ENCODE results near the gene LIMS1. TPM values are rescaled to one million over a fixed set of nuclear protein-coding genes. Genes with fewer than 3 reads are reported as not detected.

Gene LIMS1
- 60.3 and 62.4 TPM in 2 replicates for polyA plus RNA-seq (2013)

GRCh38 chr2:108533832-108534583, at the start of gene LIMS1:
TSS of gene LIMS1 (plus strand) at chr2:108534470. CDS start at chr2:108534563, 93 bp downstream.
- Histone ChIP-seq H3K23ac (ENCODE audit: low read length) (no peak within 1 kb of the TSS), H2BK12ac (ENCODE audit: low read length) (peak within 1 kb of the TSS; percentile 66), H3K27me3 (ENCODE audit: insufficient read depth, low read length) (no peaks in the 10 kb centered on the region), H3K4ac (ENCODE audit: low read depth, low read length) (peak within 1 kb of the TSS; percentile 95), H2BK5ac (ENCODE audit: low read depth, low read length, poor library complexity) (peak within 1 kb of the TSS; percentile 95), H3K4me3 (ENCODE audit: low read depth, low read length) (peak within 1 kb of the TSS; percentile 83), H3K4me2 (ENCODE audit: low read length) (peak within 1 kb of the TSS; percentile 81), H3K79me1 (ENCODE audit: low read length) (peaks cover 10% of the 10 kb centered on the region), H2BK120ac (ENCODE audit: insufficient read depth, low read length, poor library complexity) (peak within 1 kb of the TSS; percentile 93), H3K79me2 (ENCODE audit: control insufficient read depth, insufficient read depth, low read length, poor library complexity) (peaks cover 10% of the 10 kb centered on the region), H3K14ac (ENCODE audit: low read length) (peak within 1 kb of the TSS; percentile 96), H4K91ac (ENCODE audit: low read depth, low read length) (peak within 1 kb of the TSS; percentile 96), H2AK5ac (ENCODE audit: low read length) (peak within 1 kb of the TSS; percentile 51), H2AFZ (ENCODE audit: insufficient read depth, low read length, poor library complexity) (peak within 1 kb of the TSS; percentile 85), H3K9ac (ENCODE audit: low read length) (peak within 1 kb of the TSS; percentile 92), H4K8ac (ENCODE audit: low read depth, low read length) (peak within 1 kb of the TSS; percentile 87), H3K27ac (ENCODE audit: low read depth, low read length) (peak within 1 kb of the TSS; percentile 95), H3K4me1 (ENCODE audit: control insufficient read depth in 1 of 2, insufficient read depth in 2 of 2, low read length in 2 of 2) (peaks cover 5 to 9% of the 10 kb centered on the region in 2 experiments), H3K18ac (ENCODE audit: low read length) (peak within 1 kb of the TSS; percentile 94), H4K12ac (ENCODE audit: low read depth, low read length) (peak within 1 kb of the TSS; percentile 86), H3K9me3 (ENCODE audit: insufficient read depth, low read depth, low read length) (no peaks in the 10 kb centered on the region), H3K36me3 (ENCODE audit: control insufficient read depth in 1 of 2, insufficient read depth in 2 of 2, low read length in 2 of 2) (peaks cover 0 to 2% of the 10 kb centered on the region in 2 experiments)
- WGBS (ENCODE audit: extremely low coverage, insufficient coverage, insufficient read length): no CpG with 5 or more reads among the region's 87 CpGs
- DNase-seq: peak; percentile 96 to 97

GRCh38 chr2:108485253-108485652, 49.0 kb upstream of the LIMS1 start:
- no peaks in the 10 kb centered on the region for H3K79me1 ChIP-seq (ENCODE audit: low read length)
- no peak overlapping the region for H3K4me3 ChIP-seq (ENCODE audit: low read depth, low read length)
- H2BK5ac ChIP-seq (ENCODE audit: low read depth, low read length, poor library complexity): no peak overlapping the region
- no peak overlapping the region for H2BK120ac ChIP-seq (ENCODE audit: insufficient read depth, low read length, poor library complexity)
- no peaks in the 10 kb centered on the region for H3K4me1 ChIP-seq (ENCODE audit: control insufficient read depth in 1 of 2, insufficient read depth in 2 of 2, low read length in 2 of 2)
- H3K27me3 ChIP-seq (ENCODE audit: insufficient read depth, low read length): no peaks in the 10 kb centered on the region
- no peak overlapping the region for H3K23ac ChIP-seq (ENCODE audit: low read length)
- no peak overlapping the region for H3K9ac ChIP-seq (ENCODE audit: low read length)
- H2AK5ac ChIP-seq (ENCODE audit: low read length): no peak overlapping the region
- H2AFZ ChIP-seq (ENCODE audit: insufficient read depth, low read length, poor library complexity): no peak overlapping the region
- H4K8ac ChIP-seq (ENCODE audit: low read depth, low read length): no peak overlapping the region
- H3K18ac ChIP-seq (ENCODE audit: low read length): no peak overlapping the region
- no peaks in the 10 kb centered on the region for H3K79me2 ChIP-seq (ENCODE audit: control insufficient read depth, insufficient read depth, low read length, poor library complexity)
- no peak overlapping the region for H2BK12ac ChIP-seq (ENCODE audit: low read length)
- H3K4me2 ChIP-seq (ENCODE audit: low read length): no peak overlapping the region
- no peak for DNase-seq
- no CpG with 5 or more reads among the region's 2 CpGs for WGBS (ENCODE audit: extremely low coverage, insufficient coverage, insufficient read length)
- H4K91ac ChIP-seq (ENCODE audit: low read depth, low read length): no peak overlapping the region
- no peaks in the 10 kb centered on the region for H3K9me3 ChIP-seq (ENCODE audit: insufficient read depth, low read depth, low read length)
- H4K12ac ChIP-seq (ENCODE audit: low read depth, low read length): no peak overlapping the region
- no peak overlapping the region for H3K4ac ChIP-seq (ENCODE audit: low read depth, low read length)
- no peak overlapping the region for H3K14ac ChIP-seq (ENCODE audit: low read length)
- H3K27ac ChIP-seq (ENCODE audit: low read depth, low read length): no peak overlapping the region
- peaks cover 10 to 13% of the 10 kb centered on the region in 2 experiments for H3K36me3 ChIP-seq (ENCODE audit: control insufficient read depth in 1 of 2, insufficient read depth in 2 of 2, low read length in 2 of 2)

- H2AK5ac ChIP-seq (ENCODE audit: low read length): no peak overlapping the region
- H3K4ac ChIP-seq (ENCODE audit: low read depth, low read length): no peak overlapping the region
- no peak overlapping the region for H2BK120ac ChIP-seq (ENCODE audit: insufficient read depth, low read length, poor library complexity)
- peaks cover 0 to 2% of the 10 kb centered on the region in 2 experiments for H3K4me1 ChIP-seq (ENCODE audit: control insufficient read depth in 1 of 2, insufficient read depth in 2 of 2, low read length in 2 of 2)
- no peaks in the 10 kb centered on the region for H3K79me1 ChIP-seq (ENCODE audit: low read length)
- H2BK12ac ChIP-seq (ENCODE audit: low read length): no peak overlapping the region
- no peak overlapping the region for H3K9ac ChIP-seq (ENCODE audit: low read length)
- DNase-seq: no peak
- no peaks in the 10 kb centered on the region for H3K9me3 ChIP-seq (ENCODE audit: insufficient read depth, low read depth, low read length)
- H3K4me2 ChIP-seq (ENCODE audit: low read length): no peak overlapping the region
- peaks cover 10 to 11% of the 10 kb centered on the region in 2 experiments for H3K36me3 ChIP-seq (ENCODE audit: control insufficient read depth in 1 of 2, insufficient read depth in 2 of 2, low read length in 2 of 2)
- H3K4me3 ChIP-seq (ENCODE audit: low read depth, low read length): no peak overlapping the region
- no peak overlapping the region for H3K23ac ChIP-seq (ENCODE audit: low read length)
- H3K27ac ChIP-seq (ENCODE audit: low read depth, low read length): no peak overlapping the region
- H3K18ac ChIP-seq (ENCODE audit: low read length): no peak overlapping the region
- no peak overlapping the region for H3K14ac ChIP-seq (ENCODE audit: low read length)
- H3K79me2 ChIP-seq (ENCODE audit: control insufficient read depth, insufficient read depth, low read length, poor library complexity): no peaks in the 10 kb centered on the region
- no peak overlapping the region for H2BK5ac ChIP-seq (ENCODE audit: low read depth, low read length, poor library complexity)
- H4K8ac ChIP-seq (ENCODE audit: low read depth, low read length): no peak overlapping the region
- H2AFZ ChIP-seq (ENCODE audit: insufficient read depth, low read length, poor library complexity): no peak overlapping the region
- H4K91ac ChIP-seq (ENCODE audit: low read depth, low read length): no peak overlapping the region
- no peaks in the 10 kb centered on the region for H3K27me3 ChIP-seq (ENCODE audit: insufficient read depth, low read length)
- no peak overlapping the region for H4K12ac ChIP-seq (ENCODE audit: low read depth, low read length)
Observed at GRCh38 chr2:108490506-108491122, 43.7 kb upstream of the LIMS1 start.

GRCh38 chr2:108491848-108492247, 42.4 kb upstream of the LIMS1 start:
- Histone ChIP-seq H3K18ac (ENCODE audit: low read length) (no peak overlapping the region), H2BK12ac (ENCODE audit: low read length) (no peak overlapping the region), H4K8ac (ENCODE audit: low read depth, low read length) (no peak overlapping the region), H3K9ac (ENCODE audit: low read length) (no peak overlapping the region), H3K23ac (ENCODE audit: low read length) (no peak overlapping the region), H3K4me1 (ENCODE audit: control insufficient read depth in 1 of 2, insufficient read depth in 2 of 2, low read length in 2 of 2) (peaks cover 0 to 2% of the 10 kb centered on the region in 2 experiments), H3K36me3 (ENCODE audit: control insufficient read depth in 1 of 2, insufficient read depth in 2 of 2, low read length in 2 of 2) (peaks cover 8 to 10% of the 10 kb centered on the region in 2 experiments), H2AK5ac (ENCODE audit: low read length) (no peak overlapping the region), H4K91ac (ENCODE audit: low read depth, low read length) (no peak overlapping the region), H3K4ac (ENCODE audit: low read depth, low read length) (no peak overlapping the region), H3K79me2 (ENCODE audit: control insufficient read depth, insufficient read depth, low read length, poor library complexity) (no peaks in the 10 kb centered on the region), H2AFZ (ENCODE audit: insufficient read depth, low read length, poor library complexity) (no peak overlapping the region), H3K79me1 (ENCODE audit: low read length) (no peaks in the 10 kb centered on the region), H4K12ac (ENCODE audit: low read depth, low read length) (no peak overlapping the region), H3K27me3 (ENCODE audit: insufficient read depth, low read length) (no peaks in the 10 kb centered on the region), H3K4me3 (ENCODE audit: low read depth, low read length) (no peak overlapping the region), H2BK120ac (ENCODE audit: insufficient read depth, low read length, poor library complexity) (no peak overlapping the region), H3K27ac (ENCODE audit: low read depth, low read length) (no peak overlapping the region), H2BK5ac (ENCODE audit: low read depth, low read length, poor library complexity) (no peak overlapping the region), H3K4me2 (ENCODE audit: low read length) (no peak overlapping the region), H3K9me3 (ENCODE audit: insufficient read depth, low read depth, low read length) (no peaks in the 10 kb centered on the region), H3K14ac (ENCODE audit: low read length) (no peak overlapping the region)
- DNase-seq: no peak

All from trophoblast cell (in vitro differentiated cells and primary cell).